Stimulated activated memory B cell treated with anti-CD40 and anti-IgM and Interleukin-4, amounts not matched to agents 10 μg/mL and 1 μg/mL and 100 μg/mL, for 72 hours (primary cell): ENCODE results near the gene ATP23.

ENCODE experiments used
- ATAC-seq: fragments of 150-1000 bp; cut with Tn5 transposase; 2 replicates; pipeline ENCODE4 v1.10.0; 2021
- H3K27ac Mint-ChIP-seq: one replicate; pipeline ENCODE4 v1.8.0; 2022; ENCODE audit warnings: mild to moderate bottlenecking, mixed read lengths
- H3K27me3 Mint-ChIP-seq: one replicate; pipeline ENCODE4 v1.8.0; 2022; ENCODE audit warnings: mixed read lengths
- H3K36me3 Mint-ChIP-seq: one replicate; pipeline ENCODE4 v1.8.0; 2022; ENCODE audit warnings: mixed read lengths
- H3K4me1 Mint-ChIP-seq: one replicate; pipeline ENCODE4 v1.8.0; 2022; ENCODE audit warnings: mixed read lengths
- H3K4me3 Mint-ChIP-seq: one replicate; pipeline ENCODE4 v1.8.0; 2022; ENCODE audit warnings: mild to moderate bottlenecking, moderate library complexity, mixed read lengths
- H3K9me3 Mint-ChIP-seq: one replicate; pipeline ENCODE4 v1.8.0; 2022; ENCODE audit warnings: mixed read lengths

Gene ATP23

DNA sequence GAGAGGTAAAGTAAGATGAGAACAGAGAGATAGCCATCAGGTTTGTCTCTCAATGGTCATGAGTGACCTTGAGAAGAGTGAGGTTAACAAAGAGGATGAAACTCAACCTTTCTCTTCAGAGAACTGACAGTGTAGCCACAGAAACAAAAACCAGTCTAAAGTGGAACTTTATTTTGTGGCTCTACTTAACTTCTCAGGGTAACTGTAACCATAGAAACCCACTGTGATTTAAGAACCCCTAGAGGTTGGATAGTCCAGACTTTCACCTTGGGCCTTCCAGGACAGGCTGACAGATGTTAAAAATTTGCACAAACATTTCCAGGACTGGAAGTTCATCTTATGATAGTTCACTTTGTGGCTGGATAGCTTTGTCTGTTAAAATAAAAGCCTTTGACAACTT is 48.5 kb downstream of the ATP23 start:
- H3K4me3 Mint-ChIP-seq = no peak overlapping the region
- no peaks in the 10 kb centered on the region for H3K36me3 Mint-ChIP-seq
- H3K9me3 Mint-ChIP-seq = peaks cover 5% of the 10 kb centered on the region
- no peak overlapping the region for H3K27ac Mint-ChIP-seq
- peaks cover 4% of the 10 kb centered on the region for H3K27me3 Mint-ChIP-seq
- ATAC-seq = no peak
- no peaks in the 10 kb centered on the region for H3K4me1 Mint-ChIP-seq

DNA sequence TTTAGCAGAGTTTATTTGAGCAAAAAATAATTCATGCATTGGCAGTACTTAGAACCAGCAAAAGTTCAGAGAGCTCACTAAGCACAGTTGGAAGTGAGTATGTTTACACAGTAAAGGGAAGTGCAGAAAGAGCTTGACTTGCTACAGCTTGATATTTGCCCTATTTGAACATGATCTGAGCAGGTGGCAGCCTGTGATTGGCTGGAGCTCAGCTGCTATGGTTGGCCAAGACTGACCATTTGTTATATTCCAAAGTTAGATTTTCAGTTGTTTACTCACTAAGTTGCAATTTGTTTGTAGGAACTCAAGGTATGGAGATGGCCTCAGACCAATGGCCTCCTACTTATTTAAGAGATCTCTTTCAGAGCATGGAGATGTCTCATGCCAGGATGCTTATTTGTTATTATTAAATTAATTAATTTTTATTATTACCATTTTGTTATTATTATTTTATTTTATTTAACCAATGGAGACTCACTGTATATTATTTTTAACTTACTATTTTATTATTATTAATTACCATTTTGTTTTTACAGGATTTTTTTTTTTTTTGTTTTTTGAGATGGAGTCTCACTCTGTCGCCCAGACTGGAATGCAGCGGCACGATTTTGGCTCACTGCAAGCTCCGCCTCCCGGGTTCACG is 49.0 kb downstream of the ATP23 start:
- Mint-ChIP-seq H3K4me3 (no peak overlapping the region), H3K27me3 (no peaks in the 10 kb centered on the region), H3K9me3 (peaks cover 5% of the 10 kb centered on the region), H3K27ac (no peak overlapping the region), H3K36me3 (no peaks in the 10 kb centered on the region), H3K4me1 (no peaks in the 10 kb centered on the region)
- no peak for ATAC-seq

DNA sequence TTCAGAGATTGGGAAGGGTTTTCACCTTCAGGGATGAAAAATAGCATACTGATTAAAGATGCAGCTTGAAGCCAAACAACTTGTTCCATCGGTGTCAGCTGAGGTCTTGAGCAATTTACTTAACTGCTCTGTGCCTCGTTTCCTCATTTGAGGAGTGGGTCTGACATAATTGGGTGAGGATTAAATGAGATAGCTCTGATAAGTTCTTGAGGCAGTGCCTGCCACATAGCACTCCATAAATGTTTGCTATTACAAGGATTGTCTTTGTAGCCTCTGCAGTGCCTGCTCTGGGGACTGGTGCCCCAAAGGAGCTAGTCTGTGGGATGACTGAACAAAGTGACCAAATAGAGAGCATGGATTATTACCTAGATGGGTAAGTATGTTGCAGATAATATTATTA is 50.6 kb downstream of the ATP23 start:
- no peak overlapping the region for H3K27ac Mint-ChIP-seq
- H3K4me1 Mint-ChIP-seq = no peaks in the 10 kb centered on the region
- no peak overlapping the region for H3K4me3 Mint-ChIP-seq
- no peak for ATAC-seq
- H3K27me3 Mint-ChIP-seq = no peaks in the 10 kb centered on the region
- peaks cover 1% of the 10 kb centered on the region for H3K36me3 Mint-ChIP-seq
- peaks cover 12% of the 10 kb centered on the region for H3K9me3 Mint-ChIP-seq

DNA sequence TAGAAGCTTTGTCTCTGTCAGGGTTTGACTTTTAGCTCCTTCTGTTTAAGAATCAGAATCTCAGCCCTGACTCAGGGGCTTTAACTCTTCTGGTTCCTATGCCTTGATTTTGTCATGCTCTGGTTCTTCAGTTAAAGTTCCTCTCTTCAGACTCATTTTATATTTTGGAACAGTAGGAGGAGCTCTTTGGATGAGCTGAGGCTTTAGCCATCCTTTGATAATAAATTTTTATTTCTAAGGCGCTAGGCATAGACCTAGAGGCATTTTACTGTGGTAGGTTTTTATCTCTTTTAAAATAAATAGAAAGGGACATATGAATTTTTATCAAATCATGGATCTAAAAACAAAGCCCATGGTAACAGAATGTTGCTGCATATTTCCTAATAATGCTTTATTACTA is 51.7 kb downstream of the ATP23 start:
- Mint-ChIP-seq H3K4me1 (no peaks in the 10 kb centered on the region), H3K4me3 (no peak overlapping the region), H3K27me3 (no peaks in the 10 kb centered on the region), H3K36me3 (peaks cover 5% of the 10 kb centered on the region), H3K27ac (no peak overlapping the region), H3K9me3 (peaks cover 16% of the 10 kb centered on the region)
- no peak for ATAC-seq

DNA sequence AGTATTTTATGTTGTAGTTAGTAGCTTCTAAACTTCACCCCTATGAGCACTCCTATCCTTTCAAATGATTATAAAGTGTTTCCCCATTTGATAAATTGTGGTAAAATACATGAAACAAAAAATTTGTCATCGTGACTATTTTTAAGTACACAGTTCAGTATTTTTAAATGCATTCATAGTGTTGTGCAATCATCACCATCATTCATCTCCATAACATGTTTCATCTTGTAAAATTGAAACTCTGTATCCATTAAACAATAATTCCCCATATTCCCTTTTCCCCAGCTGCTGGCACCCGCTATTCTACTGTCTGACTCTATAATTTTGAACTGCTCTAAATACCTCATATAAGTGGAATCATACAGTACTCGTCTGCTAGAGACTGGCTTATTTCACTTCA is 52.5 kb downstream of the ATP23 start:
- no peaks in the 10 kb centered on the region for H3K4me1 Mint-ChIP-seq
- no peak for ATAC-seq
- peaks cover 17% of the 10 kb centered on the region for H3K9me3 Mint-ChIP-seq
- peaks cover 5% of the 10 kb centered on the region for H3K36me3 Mint-ChIP-seq
- H3K4me3 Mint-ChIP-seq = no peak overlapping the region
- peaks cover under 1% of the 10 kb centered on the region for H3K27me3 Mint-ChIP-seq
- no peak overlapping the region for H3K27ac Mint-ChIP-seq

DNA sequence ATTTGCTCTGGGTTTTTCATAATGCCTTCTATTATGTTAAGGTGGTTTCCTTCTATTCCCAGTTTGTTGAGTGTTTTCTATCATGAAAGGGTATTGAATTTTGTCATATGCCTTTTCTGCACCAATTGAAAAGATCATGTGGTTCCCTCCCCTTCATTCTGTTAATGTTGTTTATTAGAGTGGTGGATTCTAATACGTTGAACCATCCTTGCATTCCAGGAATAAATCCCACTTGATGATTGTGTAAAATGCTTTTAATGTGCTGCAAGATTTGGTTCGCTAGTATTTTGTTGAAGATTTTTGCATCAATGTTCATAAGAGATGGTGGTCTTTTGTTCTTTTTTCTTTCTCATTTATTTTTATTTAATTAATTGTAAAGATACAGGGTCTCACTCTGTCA is 55.2 kb downstream of the ATP23 start:
- ATAC-seq = no peak
- Mint-ChIP-seq H3K9me3 (peaks cover 24% of the 10 kb centered on the region), H3K4me1 (no peaks in the 10 kb centered on the region), H3K27me3 (peaks cover 7% of the 10 kb centered on the region), H3K36me3 (peaks cover 11% of the 10 kb centered on the region), H3K27ac (no peak overlapping the region), H3K4me3 (no peak overlapping the region)

DNA sequence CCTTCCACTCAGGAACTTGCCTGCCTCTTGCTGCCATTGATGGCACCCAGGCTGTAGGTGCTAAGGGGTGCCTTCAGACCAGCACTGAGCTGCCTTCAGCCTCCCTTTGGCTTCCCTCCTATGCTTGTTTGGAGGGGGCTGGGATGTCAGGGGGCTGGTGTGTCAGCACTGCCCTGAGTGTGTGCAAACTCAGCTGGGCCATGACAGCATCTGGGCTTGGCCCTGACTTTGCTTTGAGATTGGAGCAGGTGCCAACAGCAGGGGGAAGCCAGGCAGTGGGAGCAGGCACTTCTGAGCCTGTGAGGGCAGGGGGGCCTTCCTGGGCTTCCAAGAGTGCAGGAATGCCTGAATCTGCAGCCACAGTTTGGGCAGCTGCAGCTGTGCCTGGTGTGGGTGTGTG is 56.9 kb downstream of the ATP23 start:
- Mint-ChIP-seq H3K9me3 (peaks cover 26% of the 10 kb centered on the region), H3K4me1 (no peaks in the 10 kb centered on the region), H3K36me3 (peaks cover 11% of the 10 kb centered on the region), H3K27me3 (peaks cover 7% of the 10 kb centered on the region), H3K4me3 (no peak overlapping the region), H3K27ac (no peak overlapping the region)
- no peak for ATAC-seq

DNA sequence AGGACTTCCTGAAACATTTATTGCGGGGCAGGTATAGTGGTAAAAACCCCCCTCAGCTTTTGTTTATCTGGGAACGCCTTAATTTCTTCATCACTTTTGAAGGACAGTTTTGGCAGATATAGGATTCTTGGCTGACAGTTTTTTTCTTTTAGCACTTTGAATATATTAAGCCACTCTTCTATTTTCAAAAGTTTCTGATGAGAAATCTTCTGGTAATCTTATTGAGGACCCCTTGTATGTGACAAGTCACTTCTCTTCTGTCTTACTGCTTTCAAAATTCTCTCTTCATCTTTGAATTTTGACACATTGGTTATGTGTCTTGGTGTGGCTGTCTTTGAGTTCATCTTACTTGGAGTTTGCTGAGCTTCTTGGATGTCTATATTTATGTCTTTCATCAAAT is 59.1 kb downstream of the ATP23 start:
- Mint-ChIP-seq H3K36me3 (peaks cover 11% of the 10 kb centered on the region), H3K9me3 (peaks cover 26% of the 10 kb centered on the region)

DNA sequence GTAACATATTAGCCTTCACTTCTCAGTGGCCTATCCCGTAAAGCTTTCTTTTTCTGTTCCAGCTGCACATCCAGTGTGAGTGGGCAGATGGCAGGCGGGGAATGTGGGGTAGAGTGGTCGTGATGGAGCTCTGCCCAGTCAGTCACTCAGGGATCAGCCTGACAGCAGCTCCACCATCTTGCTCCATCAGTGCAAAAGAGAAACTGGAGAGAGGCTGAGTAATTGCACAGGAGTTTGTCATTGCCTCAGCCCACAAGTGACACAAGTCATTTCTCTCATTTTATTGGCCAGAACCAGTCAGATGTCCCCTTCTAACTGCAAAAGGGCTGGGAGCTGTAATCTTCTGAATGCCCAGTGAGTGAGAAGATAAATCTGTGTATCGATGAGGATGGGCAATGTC is 66.5 kb downstream of the ATP23 start:
- ATAC-seq = no peak
- H3K36me3 Mint-ChIP-seq = no peaks in the 10 kb centered on the region

More for the DNA sequence above, 59.1 kb downstream of the ATP23 start:
- Mint-ChIP-seq H3K4me3 (no peak overlapping the region), H3K4me1 (no peaks in the 10 kb centered on the region), H3K27me3 (peaks cover 25% of the 10 kb centered on the region), H3K27ac (no peak overlapping the region)
- no peak for ATAC-seq

DNA sequence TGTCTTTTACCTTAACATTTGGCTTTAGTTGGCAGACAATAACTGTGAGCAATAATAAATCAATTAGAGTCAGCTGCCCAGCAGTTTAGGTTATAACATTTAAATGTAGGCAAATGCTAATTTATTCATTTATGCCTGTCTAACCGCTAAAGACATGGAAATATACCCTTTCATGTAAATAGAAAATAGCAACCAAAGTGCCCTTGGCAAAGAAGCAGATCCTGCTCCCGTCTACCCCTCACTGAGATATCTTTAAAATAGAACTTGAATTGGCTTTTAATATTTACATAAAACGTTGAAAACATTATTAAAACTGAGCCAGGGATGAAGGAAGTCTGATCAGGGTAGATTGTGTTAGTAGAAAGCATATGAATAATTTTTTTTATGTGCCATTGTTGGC is 67.3 kb downstream of the ATP23 start:
- no peaks in the 10 kb centered on the region for H3K36me3 Mint-ChIP-seq

More for the DNA sequence above, 66.5 kb downstream of the ATP23 start:
- Mint-ChIP-seq H3K27me3 (peaks cover 18% of the 10 kb centered on the region), H3K9me3 (no peaks in the 10 kb centered on the region), H3K4me1 (no peaks in the 10 kb centered on the region), H3K27ac (no peak overlapping the region), H3K4me3 (no peak overlapping the region)

More for the DNA sequence above, 67.3 kb downstream of the ATP23 start:
- Mint-ChIP-seq H3K27ac (no peak overlapping the region), H3K4me3 (no peak overlapping the region), H3K27me3 (peaks cover 17% of the 10 kb centered on the region), H3K4me1 (no peaks in the 10 kb centered on the region), H3K9me3 (no peaks in the 10 kb centered on the region)
- no peak for ATAC-seq
